NCI-H748 (cell line): ENCODE measurements around the gene THAP5.

Experiments
- DNase-seq: peaks from one replicate; lab custom pipeline; 2025; ENCODE audit not compliant: unreplicated experiment; lab: John Stamatoyannopoulos, UW

The THAP5 gene

GRCh38 chr7:108569381-108570145 lies at the start of gene THAP5, which contains the start of gene DNAJB9:
Gene THAP5 (minus strand): TSS chr7:108569706. CDS start chr7:108569569, 137 bp downstream.
Gene DNAJB9 (plus strand): TSS chr7:108569874. CDS start chr7:108571727, 1,853 bp downstream.
- DNase-seq = peak; percentile 100

- peak; percentile 86 for DNase-seq
Observed at GRCh38 chr7:108618056-108618455, 48.5 kb upstream of the THAP5 start.

- DNase-seq = no peak
Observed at GRCh38 chr7:108614896-108615295, 45.4 kb upstream of the THAP5 start.

GRCh38 chr7:108613949-108614381 lies 44.5 kb upstream of the THAP5 start:
- no peak for DNase-seq

- DNase-seq = peak; percentile 57
Observed at GRCh38 chr7:108613147-108613948, 43.8 kb upstream of the THAP5 start.

- DNase-seq = no peak
Observed at GRCh38 chr7:108611268-108611667, 41.8 kb upstream of the THAP5 start.

- DNase-seq = no peak
Observed at GRCh38 chr7:108609643-108610042, 40.1 kb upstream of the THAP5 start.

GRCh38 chr7:108605559-108606201 lies 36.2 kb upstream of the THAP5 start:
- DNase-seq = no peak

GRCh38 chr7:108604307-108605077 lies 35.0 kb upstream of the THAP5 start:
- DNase-seq = peak; percentile 21

GRCh38 chr7:108603656-108604306 lies 34.3 kb upstream of the THAP5 start:
- DNase-seq = peak; percentile 64

GRCh38 chr7:108600399-108600798 lies 30.9 kb upstream of the THAP5 start:
- no peak for DNase-seq

GRCh38 chr7:108598914-108599580 lies 29.5 kb upstream of the THAP5 start:
- no peak for DNase-seq

- DNase-seq = peak; percentile 89
Observed at GRCh38 chr7:108598153-108598552, 28.6 kb upstream of the THAP5 start.

- DNase-seq = no peak
Observed at GRCh38 chr7:108596560-108596959, 27.1 kb upstream of the THAP5 start.

GRCh38 chr7:108592646-108593201 lies 23.2 kb upstream of the THAP5 start:
- peak; percentile 73 for DNase-seq

- DNase-seq = no peak
Observed at GRCh38 chr7:108590606-108591005, 21.1 kb upstream of the THAP5 start.

GRCh38 chr7:108589874-108590273 lies 20.4 kb upstream of the THAP5 start:
- no peak for DNase-seq

GRCh38 chr7:108589199-108589598 lies 19.7 kb upstream of the THAP5 start:
- no peak for DNase-seq

- no peak for DNase-seq
Observed at GRCh38 chr7:108586274-108586710, 16.8 kb upstream of the THAP5 start.
